Esophagus squamous epithelium (tissue), 5 donors: Measurements from ENCODE around the gene WHAMM. TPM values are rescaled to one million over a fixed set of nuclear protein-coding genes. Genes with fewer than 3 reads are reported as not detected.

Source experiments
- DNase-seq: peaks from one replicate; lab custom pipeline; 2025; lab: John Stamatoyannopoulos, UW
- H3K27ac ChIP-seq, 4 donors: fragments of 200-600 bp; sonication (generic); one replicate each; pipeline ENCODE4 v1.5.1; 2016 to 2019; ENCODE audit warnings: mild to moderate bottlenecking in 1 of 4
- H3K27me3 ChIP-seq, 4 donors: fragments of 200-600 bp; sonication (generic); 1 replicate in 3 of 4; 2 replicates in 1 of 4; pipeline versions ENCODE4 v1.5.1 to v1.6.0; 2017 to 2021; ENCODE audit warnings: antibody characterized with exemption in 1 of 4
- H3K36me3 ChIP-seq, 3 donors: fragments of 200-600 bp; sonication (generic); one replicate each; pipeline ENCODE4 v1.5.1; 2016 to 2019
- H3K4me1 ChIP-seq, 3 donors: fragments of 200-600 bp; sonication (generic); one replicate each; pipeline ENCODE4 v1.5.1; 2017 to 2019
- H3K4me3 ChIP-seq, 4 donors: fragments of 200-600 bp; sonication (generic); 1 replicate in 3 of 4; 2 replicates in 1 of 4; pipeline ENCODE4 v1.5.1; 2016 to 2019; ENCODE audit warnings: mild to moderate bottlenecking in 2 of 4, moderate library complexity in 1 of 4
- H3K9me3 ChIP-seq, 3 donors: fragments of 200-600 bp; sonication (generic); one replicate each; pipeline ENCODE4 v1.5.1; 2016 to 2019
- POLR2A ChIP-seq, 4 donors: fragments of 450-650 bp; IDR thresholded peaks; one replicate each; pipeline ENCODE4 v1.6.1; 2017; ENCODE audit warnings: antibody characterized with exemption in 4 of 4, mild to moderate bottlenecking in 4 of 4, moderate library complexity in 3 of 4
- WGBS, 2 donors: methylation state at CpG; one replicate each; pipeline ENCODE4 v1.1.5; 2018; 5-methylcytosine and 5-hydroxymethylcytosine counted together
- intact Hi-C: fragments of 100-400 bp; cut with DNase I; formaldehyde crosslinking; loops from one replicate; pipeline ENCODE4 v1.15.0; 2022
- total RNA-seq, 4 donors: library from RNA; depleted of rRNA; stranded (reverse); fragments of >200 nt; gene quantifications; one replicate each; pipeline ENCODE4 v1.1.0, GENCODE V29; 2016
- TF ChIP-seq, protein P1 (sequence below), 6 experiments: fragments of 450-650 bp in 4 of 6; fragments of 200-600 bp in 2 of 6; sonication (generic) in 2 of 6; IDR thresholded peaks; one replicate each; pipeline ENCODE4 v1.5.1; 2016 to 2019; ENCODE audit warnings: antibody characterized with exemption in 6 of 6, mild to moderate bottlenecking in 4 of 6, moderate library complexity in 4 of 6
- donor health status: DM: yes; HTN: yes; CAD: no.

WHAMM gene
- total RNA-seq, 4 donors from 2014 or later: 5.3 to 8.8 (median 6.1) TPM

DNA sequence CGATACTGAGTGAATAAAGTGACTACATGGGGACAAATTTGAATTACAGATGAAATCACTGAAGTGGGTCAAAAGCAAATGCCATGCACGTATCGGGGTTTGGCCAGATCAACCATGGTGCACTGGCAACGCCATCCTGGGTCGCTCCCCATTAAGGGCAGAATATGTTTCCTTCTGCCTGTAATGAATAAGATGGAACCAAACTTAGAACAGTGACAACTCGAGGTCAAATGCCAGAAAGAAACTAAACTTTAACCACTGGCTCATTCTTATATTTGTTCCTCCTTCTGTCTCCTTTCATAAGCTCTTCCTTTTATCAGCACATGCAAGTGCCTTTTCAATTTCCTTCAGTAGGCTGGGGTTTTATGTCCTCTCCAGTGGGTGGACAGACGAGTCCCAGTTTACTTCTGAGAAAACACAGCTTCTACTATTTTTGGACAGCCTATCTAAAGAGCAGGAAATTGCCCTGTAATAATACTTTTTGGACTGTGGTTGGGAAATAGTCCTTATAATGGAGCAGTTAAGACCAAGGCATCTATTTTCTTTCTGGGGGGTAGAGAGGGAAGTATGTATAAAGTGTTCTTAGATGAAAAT is 61.4 kb downstream of the WHAMM start:
- Histone ChIP-seq H3K9me3 (no peaks in the 10 kb centered on the region), H3K4me3 (no peak overlapping the region), H3K4me1 (no peaks in the 10 kb centered on the region), H3K27ac (no peak overlapping the region), H3K27me3 (no peaks in the 10 kb centered on the region), H3K36me3 (peaks cover 0 to 29% (median 0%) of the 10 kb centered on the region in 3 donors)
- intact Hi-C loops: no loop called here
- whole genome bisulfite sequencing, 2 donors: 65 to 84% methylated on average over 7 of the region's 7 CpGs
- TF ChIP-seq, protein P1, sequence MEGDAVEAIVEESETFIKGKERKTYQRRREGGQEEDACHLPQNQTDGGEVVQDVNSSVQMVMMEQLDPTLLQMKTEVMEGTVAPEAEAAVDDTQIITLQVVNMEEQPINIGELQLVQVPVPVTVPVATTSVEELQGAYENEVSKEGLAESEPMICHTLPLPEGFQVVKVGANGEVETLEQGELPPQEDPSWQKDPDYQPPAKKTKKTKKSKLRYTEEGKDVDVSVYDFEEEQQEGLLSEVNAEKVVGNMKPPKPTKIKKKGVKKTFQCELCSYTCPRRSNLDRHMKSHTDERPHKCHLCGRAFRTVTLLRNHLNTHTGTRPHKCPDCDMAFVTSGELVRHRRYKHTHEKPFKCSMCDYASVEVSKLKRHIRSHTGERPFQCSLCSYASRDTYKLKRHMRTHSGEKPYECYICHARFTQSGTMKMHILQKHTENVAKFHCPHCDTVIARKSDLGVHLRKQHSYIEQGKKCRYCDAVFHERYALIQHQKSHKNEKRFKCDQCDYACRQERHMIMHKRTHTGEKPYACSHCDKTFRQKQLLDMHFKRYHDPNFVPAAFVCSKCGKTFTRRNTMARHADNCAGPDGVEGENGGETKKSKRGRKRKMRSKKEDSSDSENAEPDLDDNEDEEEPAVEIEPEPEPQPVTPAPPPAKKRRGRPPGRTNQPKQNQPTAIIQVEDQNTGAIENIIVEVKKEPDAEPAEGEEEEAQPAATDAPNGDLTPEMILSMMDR (IDR thresholded peaks at IDR 0.05): no peak
- TF ChIP-seq POLR2A (IDR thresholded peaks at IDR 0.05): no peak
- no peak for DNase-seq

DNA sequence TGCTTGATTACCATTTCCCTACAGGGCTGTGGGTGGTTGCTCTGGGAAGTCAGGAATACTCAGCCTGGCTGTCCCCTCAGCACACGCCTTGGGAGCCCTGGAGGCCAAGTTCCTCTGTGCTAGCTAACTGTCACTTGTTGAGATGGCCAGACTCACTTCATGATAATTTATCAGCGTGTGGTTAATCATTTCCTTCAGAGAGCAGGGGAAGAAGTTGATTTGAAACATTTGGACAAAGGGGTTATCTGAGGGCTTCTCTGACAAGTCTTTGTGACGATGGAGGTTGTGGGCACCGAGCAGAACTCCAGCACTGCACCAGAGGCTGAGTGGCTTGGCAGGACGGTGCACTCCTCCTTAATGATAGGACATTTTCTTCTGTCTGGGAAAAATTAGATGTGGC is 61.9 kb downstream of the WHAMM start:
- Histone ChIP-seq H3K9me3 (no peaks in the 10 kb centered on the region), H3K27me3 (no peaks in the 10 kb centered on the region), H3K36me3 (peaks cover 0 to 29% (median 0%) of the 10 kb centered on the region in 3 donors), H3K4me3 (no peak overlapping the region), H3K27ac (no peak overlapping the region), H3K4me1 (no peaks in the 10 kb centered on the region)
- intact Hi-C loops: no loop called here
- TF ChIP-seq, protein P1 (IDR thresholded peaks at IDR 0.05): no peak
- no peak for TF ChIP-seq POLR2A (IDR thresholded peaks at IDR 0.05)
- DNase-seq: no peak
- 68 to 76% methylated on average over 4 to 5 of the region's 5 CpGs for WGBS, 2 donors

GRCh38 chr15:82871832-82872484 is 62.5 kb downstream of the WHAMM start:
- DNase-seq: no peak
- H3K9me3 ChIP-seq: no peaks in the 10 kb centered on the region
- H3K4me1 ChIP-seq: no peaks in the 10 kb centered on the region
- no peaks in the 10 kb centered on the region for H3K27me3 ChIP-seq
- 66 to 84% methylated on average over 6 to 7 of the region's 7 CpGs for WGBS, 2 donors
- intact Hi-C loops: no loop called here
- TF ChIP-seq, protein P1 (IDR thresholded peaks at IDR 0.05): no peak
- no peak for TF ChIP-seq POLR2A (IDR thresholded peaks at IDR 0.05)
- H3K4me3 ChIP-seq: no peak overlapping the region
- no peak overlapping the region for H3K27ac ChIP-seq
- H3K36me3 ChIP-seq: peaks cover 0 to 29% (median 0%) of the 10 kb centered on the region in 3 donors

- 90 to 100% methylated on average over 1 to 7 of the region's 7 CpGs for WGBS, 2 donors
- no peak for DNase-seq
- no peaks in the 10 kb centered on the region for H3K4me1 ChIP-seq
These were observed 63.7 kb downstream of the WHAMM start for GRCh38 chr15:82873000-82873680.

More at GRCh38 chr15:82873000-82873680, 63.7 kb downstream of the WHAMM start:
- no peak overlapping the region for H3K4me3 ChIP-seq
- TF ChIP-seq, protein P1 (IDR thresholded peaks at IDR 0.05): no peak
- no peak for TF ChIP-seq POLR2A (IDR thresholded peaks at IDR 0.05)
- peaks cover 0 to 29% (median 0%) of the 10 kb centered on the region in 3 donors for H3K36me3 ChIP-seq
- H3K9me3 ChIP-seq: no peaks in the 10 kb centered on the region
- intact Hi-C loops: no loop called here
- H3K27ac ChIP-seq: no peak overlapping the region
- H3K27me3 ChIP-seq: no peaks in the 10 kb centered on the region
